ENCODE data around the gene KCNQ1. TPM values are rescaled to one million over a fixed set of nuclear protein-coding genes. Genes with fewer than 3 reads are reported as not detected.

The KCNQ1 gene
- total RNA-seq, 2 experiments from 2014 or later: 10.7 to 10.8 TPM

DNA sequence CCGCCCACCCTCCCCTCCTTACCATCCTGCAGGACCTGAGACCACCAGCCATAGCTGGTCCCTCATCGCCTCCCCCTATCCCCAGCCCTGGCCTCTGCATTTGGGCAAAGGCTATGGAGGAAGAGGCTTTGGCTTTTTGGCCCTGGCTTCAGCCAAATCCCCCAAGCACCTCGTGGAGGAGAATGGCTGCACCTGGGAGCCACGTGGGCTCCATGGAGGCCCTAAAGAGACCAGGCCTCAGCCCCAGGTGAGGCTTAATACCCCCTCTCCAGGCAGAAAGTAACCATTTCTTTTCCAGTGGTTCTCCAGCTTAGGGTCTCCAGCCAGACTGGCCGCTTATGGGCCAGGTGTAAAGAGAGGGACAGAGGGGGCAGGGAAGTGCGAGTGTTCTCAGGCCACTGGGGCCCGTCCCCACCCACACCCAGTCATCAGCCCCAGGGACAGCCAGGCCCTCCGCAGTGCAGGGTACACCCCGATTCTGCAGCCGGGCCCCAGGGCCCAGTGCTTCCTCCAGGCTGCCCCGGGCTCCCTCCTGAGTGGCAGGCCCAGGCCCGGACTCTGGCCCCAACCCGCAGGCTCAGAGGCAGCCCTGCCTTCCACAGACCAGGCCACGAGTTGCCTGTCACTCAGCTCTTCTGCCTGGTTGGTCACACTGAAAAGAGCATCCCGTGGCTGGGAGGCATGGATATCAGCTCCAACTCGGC lies 414.3 kb downstream of the KCNQ1 start:
- intact Hi-C loops (cut with micrococcal nuclease): no loop called here
- ChIA-PET POLR2A (no interaction called here), CTCF (no interaction called here)
- Mint-ChIP-seq H3K36me3 (no peaks in the 10 kb centered on the region), H3K27ac (no peak overlapping the region), H3K4me1 (ENCODE audit: low read depth) (no peaks in the 10 kb centered on the region), H3K27me3 (peaks cover 15% of the 10 kb centered on the region), H3K4me3 (no peak overlapping the region), H3K9me3 (no peaks in the 10 kb centered on the region)
- no peak for DNase-seq

- H3K27ac Mint-ChIP-seq: no peak overlapping the region
- DNase-seq: no peak
- H3K9me3 Mint-ChIP-seq: no peaks in the 10 kb centered on the region
- H3K27me3 Mint-ChIP-seq: peaks cover 20% of the 10 kb centered on the region
- no peak overlapping the region for H3K4me3 Mint-ChIP-seq
- H3K4me1 Mint-ChIP-seq (ENCODE audit: low read depth): no peaks in the 10 kb centered on the region
- ChIA-PET POLR2A (no interaction called here), CTCF (no interaction called here)
- intact Hi-C loops (cut with micrococcal nuclease): no loop called here
- no peaks in the 10 kb centered on the region for H3K36me3 Mint-ChIP-seq
Measured at GRCh38 chr11:2859699-2860037, 414.9 kb downstream of the KCNQ1 start.

DNA sequence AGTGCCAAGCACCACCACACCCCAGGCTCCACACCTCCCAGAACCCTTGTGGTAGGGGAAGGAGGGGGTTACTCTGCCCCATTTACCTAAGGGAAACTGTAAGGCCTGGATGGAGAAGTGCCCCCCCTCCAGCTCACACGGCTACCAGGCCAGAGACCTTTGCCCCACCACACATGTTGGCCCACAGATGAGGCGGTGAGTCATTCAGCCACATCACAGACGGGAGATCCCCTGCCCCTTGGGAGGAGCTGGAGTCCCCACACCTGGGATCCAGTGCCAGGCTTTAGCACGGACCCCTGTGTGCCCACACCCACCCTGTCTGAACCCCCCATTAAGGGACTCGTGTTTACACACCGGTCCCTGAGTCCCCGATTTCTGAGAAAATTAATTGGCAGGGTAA lies 415.8 kb downstream of the KCNQ1 start:
- ChIA-PET CTCF (interaction anchor here (1.2 to 1.3 kb wide), 2 partner anchors 32 to 440 kb away, joined by 4 read pairs; no protein-coding TSS in a partner anchor), POLR2A (no interaction called here)
- H3K9me3 Mint-ChIP-seq: no peaks in the 10 kb centered on the region
- H3K4me3 Mint-ChIP-seq: no peak overlapping the region
- H3K27me3 Mint-ChIP-seq: peaks cover 24% of the 10 kb centered on the region
- intact Hi-C loops (cut with micrococcal nuclease): no loop called here
- H3K27ac Mint-ChIP-seq: no peak overlapping the region
- no peaks in the 10 kb centered on the region for H3K36me3 Mint-ChIP-seq
- peak; percentile 58 for DNase-seq
- no peaks in the 10 kb centered on the region for H3K4me1 Mint-ChIP-seq (ENCODE audit: low read depth)

- Mint-ChIP-seq H3K9me3 (no peaks in the 10 kb centered on the region), H3K27me3 (peaks cover 31% of the 10 kb centered on the region), H3K4me1 (ENCODE audit: low read depth) (no peaks in the 10 kb centered on the region), H3K4me3 (no peak overlapping the region), H3K36me3 (no peaks in the 10 kb centered on the region), H3K27ac (no peak overlapping the region)
- CTCF ChIA-PET: no interaction called here
- POLR2A ChIA-PET: no interaction called here
- no peak for DNase-seq
- intact Hi-C loops (cut with micrococcal nuclease): no loop called here
Measured at GRCh38 chr11:2862395-2863275, 417.8 kb downstream of the KCNQ1 start.

DNA sequence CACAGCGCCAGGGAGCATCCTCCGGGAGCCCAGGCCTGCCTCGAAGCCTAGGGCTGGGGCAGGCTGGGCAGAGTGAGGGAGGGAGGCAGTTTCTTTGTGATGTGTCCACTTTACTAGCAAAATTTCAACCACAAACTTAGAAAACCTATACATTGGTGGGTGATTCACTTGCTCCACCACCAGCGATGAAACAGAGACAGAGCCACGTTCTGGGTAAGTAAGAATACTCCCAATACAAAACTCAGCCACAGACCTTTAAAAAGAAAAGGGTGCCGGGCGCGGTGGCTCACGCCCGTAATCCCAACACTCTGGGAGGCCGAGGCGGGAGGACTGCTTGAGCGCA lies 418.4 kb downstream of the KCNQ1 start:
- Mint-ChIP-seq H3K36me3 (no peaks in the 10 kb centered on the region), H3K27me3 (peaks cover 33% of the 10 kb centered on the region)

GRCh38 chr11:2864901-2865300 lies 420.1 kb downstream of the KCNQ1 start:
- CTCF ChIA-PET: interaction anchor here (0.9 to 1.1 kb wide), 2 partner anchors 23 to 332 kb away, joined by 3 to 4 read pairs; no protein-coding TSS in a partner anchor

More for the DNA sequence above, 418.4 kb downstream of the KCNQ1 start:
- Mint-ChIP-seq H3K9me3 (no peaks in the 10 kb centered on the region), H3K27ac (no peak overlapping the region), H3K4me1 (ENCODE audit: low read depth) (no peaks in the 10 kb centered on the region), H3K4me3 (no peak overlapping the region)
- POLR2A ChIA-PET: no interaction called here
- CTCF ChIA-PET: no interaction called here
- intact Hi-C loops (cut with micrococcal nuclease): no loop called here
- DNase-seq: no peak

GRCh38 chr11:2865922-2866577 lies 421.2 kb downstream of the KCNQ1 start:
- ChIA-PET POLR2A (no interaction called here), CTCF (no interaction called here)
- peaks cover 38% of the 10 kb centered on the region for H3K27me3 Mint-ChIP-seq
- peaks cover 2% of the 10 kb centered on the region for H3K4me1 Mint-ChIP-seq (ENCODE audit: low read depth)
- intact Hi-C loops (cut with micrococcal nuclease): no loop called here
- DNase-seq: no peak
- no peaks in the 10 kb centered on the region for H3K9me3 Mint-ChIP-seq
- H3K27ac Mint-ChIP-seq: no peak overlapping the region
- H3K36me3 Mint-ChIP-seq: no peaks in the 10 kb centered on the region
- H3K4me3 Mint-ChIP-seq: no peak overlapping the region

More at GRCh38 chr11:2864901-2865300, 420.1 kb downstream of the KCNQ1 start:
- POLR2A ChIA-PET: no interaction called here
- no peaks in the 10 kb centered on the region for H3K36me3 Mint-ChIP-seq
- no peaks in the 10 kb centered on the region for H3K9me3 Mint-ChIP-seq
- H3K27me3 Mint-ChIP-seq: peaks cover 41% of the 10 kb centered on the region
- H3K4me1 Mint-ChIP-seq (ENCODE audit: low read depth): peaks cover 2% of the 10 kb centered on the region
- no peak for DNase-seq
- no peak overlapping the region for H3K4me3 Mint-ChIP-seq
- intact Hi-C loops (cut with micrococcal nuclease): no loop called here
- H3K27ac Mint-ChIP-seq: no peak overlapping the region

- peaks cover 42% of the 10 kb centered on the region for H3K27me3 Mint-ChIP-seq
- no peaks in the 10 kb centered on the region for H3K9me3 Mint-ChIP-seq
- DNase-seq: no peak
- POLR2A ChIA-PET: no interaction called here
- peaks cover 6% of the 10 kb centered on the region for H3K4me1 Mint-ChIP-seq (ENCODE audit: low read depth)
- H3K36me3 Mint-ChIP-seq: no peaks in the 10 kb centered on the region
- H3K27ac Mint-ChIP-seq: no peak overlapping the region
- intact Hi-C loops (cut with micrococcal nuclease): no loop called here
- no peak overlapping the region for H3K4me3 Mint-ChIP-seq
- CTCF ChIA-PET: interaction anchor here (1.8 kb wide), 1 partner anchor 26 kb away, joined by 5 read pairs; no protein-coding TSS in a partner anchor
Measured at GRCh38 chr11:2867142-2867541, 422.3 kb downstream of the KCNQ1 start.

DNA sequence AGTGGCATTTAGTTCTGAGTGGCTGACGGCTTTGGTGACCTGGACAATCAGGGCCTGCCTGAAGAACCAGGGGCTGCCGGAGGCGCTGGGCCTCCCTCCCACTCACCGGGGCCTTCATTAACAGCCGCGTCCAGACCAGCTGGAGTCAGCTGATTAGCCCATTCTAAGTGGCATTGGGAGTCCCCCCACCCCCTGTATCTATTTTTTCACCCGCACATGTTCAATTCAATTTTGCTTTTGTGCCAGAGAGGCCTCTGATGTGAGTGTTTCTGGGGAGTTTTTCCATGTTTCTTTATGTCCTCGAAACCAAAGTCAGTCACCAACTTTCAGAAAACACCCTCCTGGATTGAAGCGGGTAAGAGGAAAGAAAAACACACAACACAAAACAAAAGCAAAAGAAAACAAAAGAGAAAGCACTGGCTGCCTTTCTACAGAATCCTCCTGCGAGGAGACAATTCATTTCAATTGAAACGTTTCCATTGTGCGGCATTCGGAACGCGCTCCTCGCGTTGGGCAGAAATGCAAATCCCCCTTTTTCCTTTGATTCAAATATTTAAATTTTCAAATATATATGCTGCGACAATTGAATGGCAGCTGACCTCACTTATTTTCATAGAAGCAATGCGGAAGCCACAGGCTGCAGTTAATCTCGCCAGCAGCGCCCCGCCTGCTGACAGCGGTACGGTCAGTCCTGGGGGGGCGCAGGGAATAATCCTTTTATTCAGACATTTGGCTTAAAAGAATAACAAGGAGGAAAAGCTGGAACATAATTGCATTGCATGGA lies 423.1 kb downstream of the KCNQ1 start:
- DNase-seq: no peak
- Mint-ChIP-seq H3K36me3 (no peaks in the 10 kb centered on the region), H3K9me3 (no peaks in the 10 kb centered on the region), H3K27me3 (peaks cover 42% of the 10 kb centered on the region), H3K4me1 (ENCODE audit: low read depth) (peaks cover 6% of the 10 kb centered on the region), H3K4me3 (no peak overlapping the region), H3K27ac (no peak overlapping the region)
- CTCF ChIA-PET: interaction anchor here (1.8 kb wide), 1 partner anchor 25 kb away, joined by 5 read pairs; no protein-coding TSS in a partner anchor
- POLR2A ChIA-PET: interaction anchor here (0.7 kb wide), 1 partner anchor 1312 kb away, joined by 3 read pairs; no protein-coding TSS in a partner anchor
- intact Hi-C loops (cut with micrococcal nuclease): no loop called here

DNA sequence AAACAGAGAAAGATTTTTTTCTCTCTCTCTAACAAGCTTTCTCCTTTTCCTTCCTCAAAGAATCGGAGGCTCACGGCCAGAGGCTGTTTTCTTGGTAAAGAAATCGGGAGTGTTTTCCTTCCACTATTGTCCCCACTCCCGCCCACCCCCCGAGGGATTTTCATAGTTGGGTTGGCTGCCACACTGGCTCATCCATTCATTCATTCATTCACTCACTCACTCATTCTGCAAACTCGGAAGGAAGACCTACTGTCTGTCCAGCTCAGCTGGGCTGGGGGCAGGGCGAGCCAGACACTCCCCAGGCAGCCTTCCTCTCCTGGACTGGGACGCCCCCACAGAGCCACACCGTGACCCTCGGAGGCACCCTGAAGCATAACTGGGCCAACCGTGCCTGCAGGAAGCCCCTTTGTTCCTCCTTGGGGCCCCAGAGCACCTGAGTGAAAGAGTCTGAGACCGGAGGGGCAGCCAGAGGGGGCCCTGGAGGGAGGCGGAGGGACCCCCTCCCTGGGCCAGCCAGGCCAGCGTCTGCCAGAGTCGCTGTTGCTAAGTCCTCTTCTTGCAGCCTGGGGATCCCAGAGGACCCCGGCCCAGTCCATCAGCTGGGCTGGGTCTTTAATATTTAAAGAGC lies 423.8 kb downstream of the KCNQ1 start:
- peaks cover 39% of the 10 kb centered on the region for H3K27me3 Mint-ChIP-seq
- CTCF ChIA-PET: interaction anchor here (1.8 kb wide), 1 partner anchor 24 kb away, joined by 5 read pairs; no protein-coding TSS in a partner anchor

GRCh38 chr11:2869134-2869526 lies 424.3 kb downstream of the KCNQ1 start:
- ChIA-PET CTCF (interaction anchor here (1.8 kb wide), 1 partner anchor 24 kb away, joined by 5 read pairs; no protein-coding TSS in a partner anchor), POLR2A (no interaction called here)
- H3K4me3 Mint-ChIP-seq: no peak overlapping the region
- intact Hi-C loops (cut with micrococcal nuclease): no loop called here
- peaks cover 6% of the 10 kb centered on the region for H3K4me1 Mint-ChIP-seq (ENCODE audit: low read depth)
- H3K9me3 Mint-ChIP-seq: no peaks in the 10 kb centered on the region
- DNase-seq: no peak
- no peaks in the 10 kb centered on the region for H3K36me3 Mint-ChIP-seq
- peaks cover 37% of the 10 kb centered on the region for H3K27me3 Mint-ChIP-seq
- H3K27ac Mint-ChIP-seq: no peak overlapping the region

More for the DNA sequence above, 423.8 kb downstream of the KCNQ1 start:
- POLR2A ChIA-PET: no interaction called here
- Mint-ChIP-seq H3K36me3 (no peaks in the 10 kb centered on the region), H3K27ac (no peak overlapping the region), H3K9me3 (no peaks in the 10 kb centered on the region), H3K4me3 (no peak overlapping the region), H3K4me1 (ENCODE audit: low read depth) (peaks cover 6% of the 10 kb centered on the region)
- intact Hi-C loops (cut with micrococcal nuclease): no loop called here
- no peak for DNase-seq

All from activated CD4-positive, alpha-beta memory T cell treated with anti-CD3 and anti-CD28 coated beads for 36 hours (primary cell).